Colonic mucosa (tissue), 4 donors: ENCODE results near the gene DCAF15. TPM values are rescaled to one million over a fixed set of nuclear protein-coding genes. Genes with fewer than 3 reads are reported as not detected.
"Not testable (repeated sequence)": the region's sequence is repeated elsewhere in the genome, so short reads cannot be mapped to it uniquely, and the experiment has no call there.

Source experiments
- DNase-seq: peaks from one replicate; pipeline ENCODE4 v3.0.0-alpha.2; 2020
- H3K27ac ChIP-seq: fragments of 200-600 bp; one replicate; pipeline ENCODE4 v1.8.0; 2021
- H3K27me3 ChIP-seq: fragments of 200-600 bp; one replicate; pipeline ENCODE4 v1.8.0; 2021
- H3K36me3 ChIP-seq: fragments of 200-600 bp; one replicate; pipeline ENCODE4 v1.8.0; 2021
- H3K4me1 ChIP-seq: fragments of 200-600 bp; one replicate; pipeline ENCODE4 v1.8.0; 2021; ENCODE audit warnings: mild to moderate bottlenecking
- H3K4me3 ChIP-seq: fragments of 200-600 bp; one replicate; pipeline ENCODE4 v1.8.0; 2021
- H3K9ac ChIP-seq, 2 donors: one replicate each; pipeline ENCODE4 v1.7.0; 2013; ENCODE audit warnings: control low read depth in 2 of 2, low read depth in 2 of 2, low read length in 2 of 2
- H3K9me3 ChIP-seq: fragments of 200-600 bp; one replicate; pipeline ENCODE4 v1.8.0; 2021
- CTCF ChIP-seq: fragments of 200-600 bp; IDR thresholded peaks from one replicate; pipeline ENCODE4 v1.8.0; 2022; ENCODE audit warnings: antibody characterized with exemption, mild to moderate bottlenecking
- intact Hi-C: fragments of 100-400 bp; cut with DNase I; formaldehyde crosslinking; loops from one replicate; pipeline ENCODE4 v1.14.1; 2022
- total RNA-seq, 2 donors: library from RNA; stranded (reverse); fragmentation: NEBNext Ultra II Directional in 1 of 2; extraction: Animal tissue kit (Norgen Biotek cat#: 25700) in 1 of 2; gene quantifications; one replicate each; pipeline ENCODE4 v1.2.1, GENCODE V29; 2021
- donor health status: healthy.
- donor health status: DM: no; HTN: no; CAD: no.
- donor health status: DM: no; HTN: no; CAD: no.

DCAF15 gene
- total RNA-seq, 2 donors from 2014 or later = 30.2 to 55.1 TPM

GRCh38 chr19:13972368-13973155, 20.3 kb downstream of the DCAF15 start:
- no peak overlapping the region for H3K27ac ChIP-seq
- H3K9ac ChIP-seq = no peak overlapping the region
- intact Hi-C loops = no loop called here
- DNase-seq = no peak
- no peaks in the 10 kb centered on the region for H3K4me1 ChIP-seq
- no peaks in the 10 kb centered on the region for H3K27me3 ChIP-seq
- H3K9me3 ChIP-seq = no peaks in the 10 kb centered on the region
- no peak for TF ChIP-seq CTCF
- no peak overlapping the region for H3K4me3 ChIP-seq
- H3K36me3 ChIP-seq = peaks cover 16% of the 10 kb centered on the region

GRCh38 chr19:13973479-13973878, 21.2 kb downstream of the DCAF15 start:
- H3K4me1 ChIP-seq, H3K9me3 ChIP-seq, intact Hi-C loops, H3K4me3 ChIP-seq, DNase-seq, H3K27me3 ChIP-seq, H3K9ac ChIP-seq, H3K27ac ChIP-seq: not testable (repeated sequence)
- peaks cover 13% of the 10 kb centered on the region for H3K36me3 ChIP-seq

- TF ChIP-seq CTCF = no peak
Measured at GRCh38 chr19:13974073-13974472, 21.8 kb downstream of the DCAF15 start.

GRCh38 chr19:13975870-13976269, 23.6 kb downstream of the DCAF15 start:
- peaks cover 3% of the 10 kb centered on the region for H3K36me3 ChIP-seq
- no peak for DNase-seq
- intact Hi-C loops = no loop called here

More at GRCh38 chr19:13974073-13974472, 21.8 kb downstream of the DCAF15 start:
- peaks cover 2% of the 10 kb centered on the region for H3K4me1 ChIP-seq
- intact Hi-C loops = no loop called here
- no peak overlapping the region for H3K4me3 ChIP-seq
- no peaks in the 10 kb centered on the region for H3K9me3 ChIP-seq
- H3K27me3 ChIP-seq = no peaks in the 10 kb centered on the region
- peaks cover 7% of the 10 kb centered on the region for H3K36me3 ChIP-seq
- DNase-seq = no peak
- H3K9ac ChIP-seq = no peak overlapping the region
- H3K27ac ChIP-seq = no peak overlapping the region

GRCh38 chr19:13976446-13976845, 24.1 kb downstream of the DCAF15 start:
- TF ChIP-seq CTCF = no peak
- Histone ChIP-seq H3K4me1 (peaks cover 7% of the 10 kb centered on the region), H3K27me3 (no peaks in the 10 kb centered on the region), H3K9ac (no peak overlapping the region), H3K27ac (no peak overlapping the region), H3K4me3 (no peak overlapping the region), H3K9me3 (no peaks in the 10 kb centered on the region), H3K36me3 (peaks cover 3% of the 10 kb centered on the region)
- intact Hi-C loops = no loop called here
- no peak for DNase-seq

More at GRCh38 chr19:13975870-13976269, 23.6 kb downstream of the DCAF15 start:
- no peak for TF ChIP-seq CTCF
- Histone ChIP-seq H3K4me1 (peaks cover 7% of the 10 kb centered on the region), H3K9ac (no peak overlapping the region), H3K4me3 (no peak overlapping the region), H3K9me3 (no peaks in the 10 kb centered on the region), H3K27me3 (no peaks in the 10 kb centered on the region), H3K27ac (no peak overlapping the region)

GRCh38 chr19:13977803-13978202, 25.5 kb downstream of the DCAF15 start:
- intact Hi-C loops = no loop called here
- Histone ChIP-seq H3K27me3 (no peaks in the 10 kb centered on the region), H3K4me1 (peaks cover 7% of the 10 kb centered on the region), H3K4me3 (no peak overlapping the region), H3K9me3 (no peaks in the 10 kb centered on the region), H3K27ac (peak overlapping the region; percentile 17), H3K36me3 (no peaks in the 10 kb centered on the region), H3K9ac (no peak overlapping the region)
- no peak for DNase-seq
- TF ChIP-seq CTCF = no peak
